Spleen (tissue), 11 donors: Measurements from ENCODE around the gene HDAC7. TPM values are rescaled to one million over a fixed set of nuclear protein-coding genes. Genes with fewer than 3 reads are reported as not detected.
A peak's percentile ranks its signal among the peaks of the same experiment; 100 is the strongest.

Experiments
- DNase-seq: peaks from one replicate; pipeline ENCODE4 v3.0.0-alpha.2; 2020
- H3K27ac ChIP-seq, 8 donors: fragments of 200-600 bp; sonication (generic) in 7 of 8; 1 replicate in 4 of 8; 2 replicates in 4 of 8; pipeline versions ENCODE4 v1.5.0 to v1.8.0; 2016 to 2021; ENCODE audit warnings: inconsistent platforms in 4 of 8, mild to moderate bottlenecking in 4 of 8, moderate library complexity in 1 of 8
- H3K27me3 ChIP-seq, 7 donors: fragments of 200-600 bp; sonication (generic) in 6 of 7; replicated peaks in 1 of 7; 1 replicate in 4 of 7; 2 replicates in 3 of 7; pipeline versions ENCODE4 v1.5.0 to v1.8.0; 2016 to 2021; ENCODE audit warnings: inconsistent platforms in 3 of 7, mild to moderate bottlenecking in 1 of 7
- H3K36me3 ChIP-seq, 6 donors: fragments of 200-600 bp; sonication (generic) in 5 of 6; 1 replicate in 4 of 6; 2 replicates in 2 of 6; pipeline versions ENCODE4 v1.5.0 to v1.8.0; 2016 to 2021; ENCODE audit warnings: inconsistent platforms in 2 of 6
- H3K4me1 ChIP-seq, 6 donors: fragments of 200-600 bp; sonication (generic) in 5 of 6; 1 replicate in 3 of 6; 2 replicates in 3 of 6; pipeline versions ENCODE4 v1.5.0 to v1.8.0; 2016 to 2021; ENCODE audit warnings: inconsistent platforms in 3 of 6
- H3K4me3 ChIP-seq, 8 donors: fragments of 200-600 bp; sonication (generic) in 7 of 8; 1 replicate in 4 of 8; 2 replicates in 4 of 8; pipeline versions ENCODE4 v1.5.0 to v1.8.0; 2016 to 2021; ENCODE audit warnings: inconsistent platforms in 4 of 8, mild to moderate bottlenecking in 4 of 8, moderate library complexity in 2 of 8
- H3K9me3 ChIP-seq, 8 donors: fragments of 200-600 bp; sonication (generic) in 7 of 8; 1 replicate in 4 of 8; 2 replicates in 4 of 8; pipeline versions ENCODE4 v1.5.0 to v1.8.0; 2016 to 2021; ENCODE audit warnings: inconsistent platforms in 4 of 8
- POLR2A ChIP-seq, 3 donors: fragments of 450-650 bp; IDR thresholded peaks; one replicate each; pipeline ENCODE4 v1.5.1; 2017; ENCODE audit warnings: antibody characterized with exemption in 3 of 3, mild to moderate bottlenecking in 1 of 3
- POLR2AphosphoS5 ChIP-seq, 3 donors: sonication (generic); formaldehyde crosslinking; IDR thresholded peaks; one replicate each; pipeline ENCODE4 v1.5.1; 2017; ENCODE audit warnings: antibody characterized with exemption in 3 of 3
- WGBS, 5 donors: extraction: QIAGEN DNeasy Blood & Tissue Kit in 3 of 5; methylation state at CpG; one replicate each; pipeline versions ENCODE4 v1.1.5 to v1.1.7; 2013 to 2018; 5-methylcytosine and 5-hydroxymethylcytosine counted together
- intact Hi-C: fragments of 100-400 bp; cut with DNase I; formaldehyde crosslinking; loops from one replicate; pipeline ENCODE4 v1.15.0; 2023; ENCODE audit warnings: low total_unique reads
- polyA plus RNA-seq, 3 donors: library from polyadenylated mRNA; stranded (reverse); fragments of 200-250 nt; gene quantifications; one replicate each; pipeline ENCODE4 v1.2.1, GENCODE V29; 2013
- total RNA-seq, 7 donors: library from RNA; depleted of rRNA in 3 of 7; stranded (reverse); fragments of >200 nt in 3 of 7; fragmentation: NEBNext Ultra II Directional in 4 of 7; extraction: Animal tissue kit (Norgen Biotek cat#: 25700) in 4 of 7; gene quantifications; one replicate each; pipeline versions ENCODE4 v1.1.0 to v1.2.1, GENCODE V29; 2016 to 2021
- TF ChIP-seq, protein P1 (sequence below), 11 experiments: fragments of 200-600 bp in 7 of 11; fragments of 450-650 bp in 4 of 11; sonication (generic) in 4 of 11; IDR thresholded peaks in 8 of 11; conservative IDR thresholded peaks in 3 of 11; 1 replicate in 7 of 11; 2 replicates in 4 of 11; pipeline versions ENCODE4 v1.4.0 to v1.8.0; 2016 to 2021; ENCODE audit warnings: antibody characterized with exemption in 11 of 11, inconsistent platforms in 4 of 11, mild to moderate bottlenecking in 1 of 11
- donor health status: healthy with polysubstance abuse.
- donor health status: DM: no; HTN: no; CAD: no; lungs with moderate emphysema.
- donor health status: DM: no; HTN: no; CAD: no.
- donor health status: Bipolar disorder and iron deficiency.
- donor health status: healthy.
- donor health status: DM: no; HTN: no; CAD: no.
- donor health status: DM: yes; HTN: yes; CAD: no.

Gene HDAC7
- total and polyA plus RNA-seq, 10 donors, result 39.6 to 158 (median 101) TPM

DNA sequence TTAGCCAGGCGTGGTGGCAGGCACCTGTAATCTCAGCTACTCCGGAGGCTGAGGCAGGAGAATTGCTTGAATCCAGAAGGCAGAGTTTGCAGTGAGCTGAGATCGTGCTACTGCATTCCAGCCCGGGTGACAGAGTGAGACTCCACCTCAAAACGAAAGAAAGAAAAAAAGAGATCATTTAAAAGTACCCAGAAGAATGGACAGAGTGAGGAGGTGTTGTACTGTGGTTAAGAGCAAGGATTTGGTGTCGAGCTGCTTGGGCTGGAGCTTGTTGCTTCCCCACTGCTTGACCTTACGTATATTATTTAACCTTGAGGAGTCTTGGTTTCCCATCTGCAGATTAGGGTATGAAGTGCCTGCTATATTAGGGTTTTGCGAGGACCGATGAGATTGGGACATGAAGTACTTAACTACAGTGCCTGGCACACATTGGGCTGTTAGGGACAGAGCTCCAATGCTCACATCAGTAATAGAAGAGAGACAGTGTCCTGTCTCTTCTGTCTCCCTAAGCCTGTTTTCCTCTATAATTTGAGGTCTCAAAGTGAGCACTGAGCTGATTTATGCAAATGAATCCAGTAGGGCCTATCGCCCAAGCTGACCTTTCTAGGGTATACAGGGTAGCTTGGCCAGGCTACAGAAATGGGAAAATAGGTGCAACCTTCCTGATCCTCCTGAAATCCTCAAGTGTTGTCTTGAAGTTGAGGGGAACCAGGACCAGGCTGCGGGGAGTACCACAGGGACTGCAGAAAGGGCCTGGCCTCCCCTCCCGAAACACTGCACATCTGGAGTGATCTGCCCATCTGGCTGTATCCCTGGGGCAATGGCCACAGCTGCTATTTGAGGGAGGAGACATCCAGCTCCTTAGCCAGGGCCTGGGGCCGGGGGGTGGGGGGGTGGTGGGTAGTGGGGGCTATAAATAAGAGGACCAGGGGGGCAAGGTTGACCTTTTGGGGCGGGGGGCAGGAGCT, 8.6 kb upstream of the HDAC7 start:
- H3K4me1 ChIP-seq, result peaks cover 20 to 100% (median 79%) of the 10 kb centered on the region in 6 donors
- TF ChIP-seq, protein P1, sequence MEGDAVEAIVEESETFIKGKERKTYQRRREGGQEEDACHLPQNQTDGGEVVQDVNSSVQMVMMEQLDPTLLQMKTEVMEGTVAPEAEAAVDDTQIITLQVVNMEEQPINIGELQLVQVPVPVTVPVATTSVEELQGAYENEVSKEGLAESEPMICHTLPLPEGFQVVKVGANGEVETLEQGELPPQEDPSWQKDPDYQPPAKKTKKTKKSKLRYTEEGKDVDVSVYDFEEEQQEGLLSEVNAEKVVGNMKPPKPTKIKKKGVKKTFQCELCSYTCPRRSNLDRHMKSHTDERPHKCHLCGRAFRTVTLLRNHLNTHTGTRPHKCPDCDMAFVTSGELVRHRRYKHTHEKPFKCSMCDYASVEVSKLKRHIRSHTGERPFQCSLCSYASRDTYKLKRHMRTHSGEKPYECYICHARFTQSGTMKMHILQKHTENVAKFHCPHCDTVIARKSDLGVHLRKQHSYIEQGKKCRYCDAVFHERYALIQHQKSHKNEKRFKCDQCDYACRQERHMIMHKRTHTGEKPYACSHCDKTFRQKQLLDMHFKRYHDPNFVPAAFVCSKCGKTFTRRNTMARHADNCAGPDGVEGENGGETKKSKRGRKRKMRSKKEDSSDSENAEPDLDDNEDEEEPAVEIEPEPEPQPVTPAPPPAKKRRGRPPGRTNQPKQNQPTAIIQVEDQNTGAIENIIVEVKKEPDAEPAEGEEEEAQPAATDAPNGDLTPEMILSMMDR (IDR thresholded peaks at IDR 0.05 in 8 of 11, conservative IDR thresholded peaks at IDR 0.05 in 3 of 11), result no peak
- no peak for TF ChIP-seq POLR2AphosphoS5 (IDR thresholded peaks at IDR 0.05)
- no peak for TF ChIP-seq POLR2A (IDR thresholded peaks at IDR 0.05)

DNA sequence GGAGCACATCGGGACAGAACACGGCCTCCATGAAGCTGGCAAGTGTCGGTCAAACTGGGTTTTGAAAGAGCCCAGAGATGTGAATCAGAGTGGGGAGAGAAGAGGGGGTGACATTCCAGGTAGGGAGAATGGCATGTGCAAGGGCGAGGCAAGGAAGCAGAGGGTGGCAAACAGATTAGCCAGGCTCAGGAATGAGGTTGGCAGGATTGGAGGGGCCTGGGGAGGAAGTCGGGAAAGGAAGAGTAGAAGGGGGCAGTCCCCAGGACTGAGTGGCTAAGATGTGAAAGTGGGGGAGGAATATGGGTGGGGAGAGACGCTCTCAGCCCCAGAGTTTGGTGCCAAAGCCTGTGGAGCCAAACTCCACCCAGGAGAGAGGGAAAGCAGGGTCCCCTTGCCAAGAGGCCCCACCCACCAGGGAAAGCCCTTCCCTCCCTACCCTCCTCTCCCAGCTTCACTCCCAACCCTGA, 5.5 kb upstream of the HDAC7 start:
- H3K4me1 ChIP-seq, result peaks cover 40 to 100% (median 78%) of the 10 kb centered on the region in 6 donors
- no peak overlapping the region for H3K4me3 ChIP-seq
- no peaks in the 10 kb centered on the region for H3K27me3 ChIP-seq
- no peaks in the 10 kb centered on the region for H3K36me3 ChIP-seq
- H3K9me3 ChIP-seq, result no peaks in the 10 kb centered on the region
- intact Hi-C loops, result no loop called here
- no peak for TF ChIP-seq POLR2A (IDR thresholded peaks at IDR 0.05)
- TF ChIP-seq, protein P1 (IDR thresholded peaks at IDR 0.05 in 8 of 11, conservative IDR thresholded peaks at IDR 0.05 in 3 of 11), result no peak
- TF ChIP-seq POLR2AphosphoS5 (IDR thresholded peaks at IDR 0.05), result no peak
- 77 to 84% (median 81%) methylated on average over 6 of the region's 6 CpGs for WGBS, 5 donors
- peak overlapping the region; percentile 16 to 98 (median 52) for H3K27ac ChIP-seq
- peak; percentile 61 for DNase-seq

More for the DNA sequence above, 8.6 kb upstream of the HDAC7 start:
- 61 to 80% (median 72%) methylated on average over 12 to 14 of the region's 14 CpGs for WGBS, 5 donors
- H3K27me3 ChIP-seq, result no peaks in the 10 kb centered on the region
- DNase-seq, result peak; percentile 56
- no peaks in the 10 kb centered on the region for H3K36me3 ChIP-seq
- no peak overlapping the region for H3K4me3 ChIP-seq
- no peaks in the 10 kb centered on the region for H3K9me3 ChIP-seq
- peak overlapping the region; percentile 35 to 82 (median 74) for H3K27ac ChIP-seq
- intact Hi-C loops, result no loop called here

- no peaks in the 10 kb centered on the region for H3K27me3 ChIP-seq
- TF ChIP-seq POLR2AphosphoS5 (IDR thresholded peaks at IDR 0.05) (no peak), POLR2A (IDR thresholded peaks at IDR 0.05) (no peak)
- TF ChIP-seq, protein P1 (IDR thresholded peaks at IDR 0.05 in 8 of 11, conservative IDR thresholded peaks at IDR 0.05 in 3 of 11), result no peak
- H3K4me3 ChIP-seq, result no peak overlapping the region
- peaks cover 40 to 97% (median 76%) of the 10 kb centered on the region in 6 donors for H3K4me1 ChIP-seq
- peak overlapping the region in 7 of 8 donors; percentile 20 to 98 (median 55) for H3K27ac ChIP-seq
- no peaks in the 10 kb centered on the region for H3K36me3 ChIP-seq
- 88 to 94% (median 90%) methylated on average over 3 of the region's 3 CpGs for WGBS, 5 donors
- intact Hi-C loops, result no loop called here
- H3K9me3 ChIP-seq, result no peaks in the 10 kb centered on the region
- DNase-seq, result no peak
These were observed 4.9 kb upstream of the HDAC7 start for GRCh38 chr12:47824635-47825034.

DNA sequence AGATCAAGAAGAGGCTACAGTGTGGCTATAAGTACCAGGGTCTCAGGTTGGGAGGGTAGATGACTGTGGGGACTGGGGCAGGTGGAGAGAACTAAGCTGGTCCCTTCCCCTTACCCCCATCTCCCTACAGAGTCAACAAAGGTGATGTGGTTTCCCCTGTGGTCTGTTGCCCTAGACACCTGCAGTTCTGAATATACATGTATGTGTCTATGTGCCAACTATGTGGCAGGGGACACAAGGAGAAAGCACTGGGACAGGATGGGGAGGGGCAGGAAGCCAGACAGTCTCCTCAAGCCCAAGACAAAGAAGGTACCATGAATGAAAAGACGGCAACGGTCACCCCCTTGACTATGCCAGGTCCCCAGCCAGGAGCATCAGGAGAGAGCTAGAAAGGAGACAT, 4.5 kb upstream of the HDAC7 start:
- Histone ChIP-seq H3K4me1 (peaks cover 39 to 93% (median 72%) of the 10 kb centered on the region in 6 donors), H3K27ac (peak overlapping the region in 7 of 8 donors; percentile 20 to 98 (median 55)), H3K4me3 (no peak overlapping the region), H3K36me3 (no peaks in the 10 kb centered on the region), H3K9me3 (no peaks in the 10 kb centered on the region), H3K27me3 (no peaks in the 10 kb centered on the region)
- no peak for DNase-seq
- TF ChIP-seq, protein P1 (IDR thresholded peaks at IDR 0.05 in 8 of 11, conservative IDR thresholded peaks at IDR 0.05 in 3 of 11), result no peak
- TF ChIP-seq POLR2A (IDR thresholded peaks at IDR 0.05) (no peak), POLR2AphosphoS5 (IDR thresholded peaks at IDR 0.05) (no peak)
- intact Hi-C loops, result no loop called here
- 56 to 88% (median 65%) methylated on average over 2 of the region's 2 CpGs for WGBS, 5 donors
